ENCODE data around the gene UBR7. TPM values are rescaled to one million over a fixed set of nuclear protein-coding genes. Genes with fewer than 3 reads are reported as not detected.

The UBR7 gene
- total RNA-seq, 4 donors from 2014 or later, result 13.2 to 29.6 (median 19.9) TPM

DNA sequence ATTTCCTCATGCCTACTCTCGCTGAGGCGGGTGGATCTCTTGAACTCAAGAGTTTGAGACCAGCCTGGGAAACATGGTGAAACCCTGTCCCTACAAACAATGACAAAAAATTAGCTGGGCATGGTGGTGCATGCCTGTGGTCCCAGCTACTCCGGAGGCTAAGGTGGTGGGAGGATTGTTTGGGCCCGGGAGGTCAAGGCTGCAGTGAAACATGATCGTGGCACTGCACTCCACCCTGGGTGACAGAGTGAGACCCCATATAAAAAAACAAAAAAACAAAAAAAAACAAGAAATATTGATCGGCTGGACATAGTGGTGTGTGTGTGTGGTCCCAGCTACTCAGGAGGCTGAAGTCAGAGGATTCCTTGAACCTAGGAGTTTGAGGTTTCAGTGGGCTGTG lies 31.6 kb upstream of the UBR7 start:
- H3K36me3 ChIP-seq, result no peaks in the 10 kb centered on the region
- WGBS, 2 donors, result 78 to 88% methylated on average over 6 of the region's 6 CpGs
- no peak for DNase-seq
- intact Hi-C loops (cut with DNase I), result no loop called here
- no peaks in the 10 kb centered on the region for H3K4me1 ChIP-seq
- TF ChIP-seq, protein P1, sequence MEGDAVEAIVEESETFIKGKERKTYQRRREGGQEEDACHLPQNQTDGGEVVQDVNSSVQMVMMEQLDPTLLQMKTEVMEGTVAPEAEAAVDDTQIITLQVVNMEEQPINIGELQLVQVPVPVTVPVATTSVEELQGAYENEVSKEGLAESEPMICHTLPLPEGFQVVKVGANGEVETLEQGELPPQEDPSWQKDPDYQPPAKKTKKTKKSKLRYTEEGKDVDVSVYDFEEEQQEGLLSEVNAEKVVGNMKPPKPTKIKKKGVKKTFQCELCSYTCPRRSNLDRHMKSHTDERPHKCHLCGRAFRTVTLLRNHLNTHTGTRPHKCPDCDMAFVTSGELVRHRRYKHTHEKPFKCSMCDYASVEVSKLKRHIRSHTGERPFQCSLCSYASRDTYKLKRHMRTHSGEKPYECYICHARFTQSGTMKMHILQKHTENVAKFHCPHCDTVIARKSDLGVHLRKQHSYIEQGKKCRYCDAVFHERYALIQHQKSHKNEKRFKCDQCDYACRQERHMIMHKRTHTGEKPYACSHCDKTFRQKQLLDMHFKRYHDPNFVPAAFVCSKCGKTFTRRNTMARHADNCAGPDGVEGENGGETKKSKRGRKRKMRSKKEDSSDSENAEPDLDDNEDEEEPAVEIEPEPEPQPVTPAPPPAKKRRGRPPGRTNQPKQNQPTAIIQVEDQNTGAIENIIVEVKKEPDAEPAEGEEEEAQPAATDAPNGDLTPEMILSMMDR (IDR thresholded peaks at IDR 0.05), result no peak
- no peak for TF ChIP-seq POLR2A (IDR thresholded peaks at IDR 0.05)
- H3K27me3 ChIP-seq, result no peaks in the 10 kb centered on the region
- H3K27ac ChIP-seq, result no peak overlapping the region
- no peaks in the 10 kb centered on the region for H3K9me3 ChIP-seq
- H3K4me3 ChIP-seq, result no peak overlapping the region

DNA sequence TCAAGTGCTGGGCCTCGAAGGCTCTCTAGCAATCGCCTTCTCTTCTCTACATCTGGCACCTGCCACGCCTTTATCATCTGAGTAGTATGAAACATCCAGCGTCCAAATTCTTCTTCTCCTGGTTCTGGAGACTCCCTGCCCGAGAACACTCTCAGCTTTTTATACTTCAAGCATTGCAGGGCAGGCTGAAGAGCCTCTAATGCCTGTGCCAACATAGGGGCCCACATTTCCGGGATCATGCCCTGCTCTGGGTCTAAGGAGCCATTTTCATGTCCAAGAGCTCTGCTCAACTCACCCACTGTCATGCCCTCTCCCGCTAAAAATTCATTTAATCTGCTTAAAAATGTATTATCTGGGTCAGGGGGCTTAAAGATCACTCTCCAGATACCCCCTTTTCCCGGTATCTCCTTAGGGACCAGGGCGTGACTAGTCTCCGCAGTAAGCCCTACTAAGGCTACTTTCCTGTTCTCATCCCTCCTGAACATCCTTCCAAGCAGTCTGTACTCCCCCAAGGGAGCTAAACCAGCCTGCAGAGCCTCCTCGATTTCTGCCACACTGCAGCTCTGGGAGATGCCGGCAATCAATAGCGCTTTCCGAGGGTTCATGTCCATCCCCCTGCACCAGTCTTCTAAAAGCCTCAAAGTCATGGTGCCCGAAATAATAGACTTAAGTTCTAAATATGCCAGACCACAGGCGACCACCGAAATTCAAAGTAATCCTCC lies 23.3 kb upstream of the UBR7 start:
- WGBS, 2 donors, result 45 to 73% methylated on average over 10 to 17 of the region's 17 CpGs
- Histone ChIP-seq H3K27me3 (no peaks in the 10 kb centered on the region), H3K9me3 (no peaks in the 10 kb centered on the region), H3K4me3 (peak overlapping the region; percentile 65 to 94 (median 76)), H3K27ac (peak overlapping the region; percentile 92 to 97 (median 92)), H3K36me3 (peaks cover 0 to 23% (median 0%) of the 10 kb centered on the region in 3 donors), H3K4me1 (peaks cover 7 to 43% (median 16%) of the 10 kb centered on the region in 3 donors)
- no peak for DNase-seq
- intact Hi-C loops (cut with DNase I), result no loop called here
- TF ChIP-seq, protein P1 (IDR thresholded peaks at IDR 0.05), result no peak
- no peak for TF ChIP-seq POLR2A (IDR thresholded peaks at IDR 0.05)

DNA sequence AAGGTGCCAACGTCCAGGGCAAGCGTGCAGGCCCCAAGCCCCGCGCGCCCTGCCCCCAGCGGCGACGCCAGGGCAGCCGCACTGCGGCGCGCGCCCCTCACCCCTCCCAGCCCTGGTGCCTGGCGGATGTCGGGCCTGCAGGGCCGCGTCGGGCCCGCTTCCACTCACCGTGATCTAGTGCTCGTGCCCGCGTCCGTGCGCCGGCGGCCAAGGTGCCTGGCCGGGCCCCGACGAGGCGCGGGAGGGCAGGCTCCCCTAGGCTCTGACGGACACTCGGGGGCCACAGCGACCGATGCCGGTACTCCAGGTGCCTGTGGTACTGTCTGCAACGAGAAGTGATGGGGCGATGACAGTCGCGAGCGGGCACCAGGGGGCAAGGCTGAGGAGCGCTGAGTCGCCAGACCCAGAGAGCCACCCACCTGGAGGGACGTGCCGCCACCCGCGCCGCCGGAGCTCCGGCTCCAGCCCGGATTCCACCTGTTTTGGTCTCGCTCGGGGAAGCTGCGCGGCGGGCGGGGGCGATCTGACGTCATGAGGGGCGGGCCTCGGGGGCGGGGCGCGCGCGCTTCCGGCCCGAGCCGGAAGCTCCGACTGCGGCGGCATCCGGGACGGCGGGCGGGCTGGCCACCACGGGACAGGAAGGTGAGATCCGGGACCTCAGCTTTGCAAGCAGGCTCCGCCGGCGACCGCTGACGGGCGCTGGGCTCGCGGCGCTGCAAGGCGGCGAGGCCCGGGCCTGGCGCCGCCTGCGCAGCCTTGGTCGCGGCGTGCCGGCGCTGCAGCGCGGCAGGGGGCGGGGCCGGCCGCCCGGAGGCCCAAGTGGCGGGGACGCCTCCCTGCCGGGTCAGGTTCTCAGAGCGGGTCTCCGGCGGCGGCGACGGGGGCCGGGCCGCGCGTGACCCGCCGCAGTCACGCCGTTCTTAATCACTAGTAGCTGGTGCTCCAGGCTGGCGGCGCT lies 22.4 kb upstream of the UBR7 start, which contains the start of the genes LYSET and MOAP1:
TSS of gene LYSET (plus strand) at position 927 of the 958 bp plus-strand sequence. CDS start 89 bp downstream, outside the sequence.
TSS of gene MOAP1 (minus strand) at position 507 of the 958 bp plus-strand sequence. CDS start 655 bp downstream, outside the sequence.
- peak within 1 kb of the TSS; percentile 92 to 97 (median 92) for H3K27ac ChIP-seq
- 0% methylated on average over 4 of the region's 124 CpGs; no CpG with 5 or more reads in 1 of the 2 donors for WGBS, 2 donors
- no peaks in the 10 kb centered on the region for H3K9me3 ChIP-seq
- peaks cover 7 to 43% (median 16%) of the 10 kb centered on the region in 3 donors for H3K4me1 ChIP-seq
- TF ChIP-seq, protein P1 (IDR thresholded peaks at IDR 0.05), result peak in 4 of 6 experiments; percentile 18 to 47 (median 32)
- peak in 3 of 4 donors; percentile 40 to 88 (median 75) for TF ChIP-seq POLR2A (IDR thresholded peaks at IDR 0.05)
- peak; percentile 64 for DNase-seq
- no peaks in the 10 kb centered on the region for H3K27me3 ChIP-seq
- peak within 1 kb of the TSS; percentile 65 to 94 (median 76) for H3K4me3 ChIP-seq
- intact Hi-C loops (cut with DNase I), result no loop called here
- peaks cover 0 to 31% (median 0%) of the 10 kb centered on the region in 3 donors for H3K36me3 ChIP-seq

DNA sequence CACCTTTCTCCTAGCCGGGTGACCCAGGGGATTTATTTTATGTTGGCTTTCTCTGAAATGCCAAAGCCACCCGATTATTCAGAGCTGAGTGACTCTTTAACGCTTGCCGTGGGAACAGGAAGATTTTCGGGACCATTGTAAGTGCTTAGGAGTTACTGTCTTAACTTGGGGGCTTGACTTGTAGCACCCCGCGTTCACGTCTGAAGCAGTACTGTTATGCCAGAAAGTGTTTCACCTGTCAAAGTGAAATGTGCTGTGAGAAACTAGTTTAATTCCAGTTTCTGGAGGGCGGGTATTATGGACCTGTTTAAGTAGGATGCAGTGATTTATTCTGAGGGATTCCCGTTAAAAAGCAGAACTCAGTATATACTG lies 21.7 kb upstream of the UBR7 start:
- peaks cover 7 to 43% (median 16%) of the 10 kb centered on the region in 3 donors for H3K4me1 ChIP-seq
- H3K4me3 ChIP-seq, result peak overlapping the region; percentile 65 to 94 (median 76)
- H3K27ac ChIP-seq, result peak overlapping the region; percentile 92 to 97 (median 92)
- H3K27me3 ChIP-seq, result no peaks in the 10 kb centered on the region
- no peaks in the 10 kb centered on the region for H3K9me3 ChIP-seq
- TF ChIP-seq, protein P1 (IDR thresholded peaks at IDR 0.05), result no peak
- TF ChIP-seq POLR2A (IDR thresholded peaks at IDR 0.05), result no peak
- 0 to 1% methylated on average over 9 to 10 of the region's 10 CpGs for WGBS, 2 donors
- intact Hi-C loops (cut with DNase I), result no loop called here
- H3K36me3 ChIP-seq, result peaks cover 0 to 31% (median 0%) of the 10 kb centered on the region in 3 donors
- no peak for DNase-seq

Measured in esophagus squamous epithelium (tissue), 5 donors.